Activated B cell treated with CpG ODN at 0.5 μM for 24 hours (primary cell): Measurements from ENCODE around the gene NXNL2. TPM values are rescaled to one million over a fixed set of nuclear protein-coding genes. Genes with fewer than 3 reads are reported as not detected.

Experiments used
- ATAC-seq: fragments of 200-7000 bp; cut with Tn5 transposase; one replicate; pipeline ENCODE4 v1.10.0; 2021; ENCODE audit warnings: low read depth, mild to moderate bottlenecking, moderate library complexity
- CTCF ChIA-PET: fragments of 350-600 bp; sonication (Branson Sonifier 250); formaldehyde crosslinking; loops from one replicate; lab custom pipeline; 2021; ENCODE audit warnings: antibody characterized with exemption; lab: Charles Lee
- POLR2A ChIA-PET: fragments of 350-600 bp; sonication (Branson Sonifier 250); formaldehyde crosslinking; loops from one replicate; lab custom pipeline; 2021; ENCODE audit warnings: antibody characterized with exemption; lab: Charles Lee
- DNase-seq: peaks from one replicate; pipeline ENCODE4 v3.0.0; 2022
- H3K27ac Mint-ChIP-seq: one replicate; pipeline ENCODE4 v1.8.0; 2020; ENCODE audit warnings: mixed read lengths
- H3K27me3 Mint-ChIP-seq: one replicate; pipeline ENCODE4 v1.8.0; 2021; ENCODE audit warnings: mixed read lengths
- H3K36me3 Mint-ChIP-seq: one replicate; pipeline ENCODE4 v1.8.0; 2021; ENCODE audit warnings: low read depth, mixed read lengths
- H3K4me1 Mint-ChIP-seq: one replicate; pipeline ENCODE4 v1.8.0; 2021; ENCODE audit warnings: mixed read lengths
- H3K4me3 Mint-ChIP-seq: one replicate; pipeline ENCODE4 v1.8.0; 2020; ENCODE audit warnings: mild to moderate bottlenecking, mixed read lengths
- H3K9me3 Mint-ChIP-seq: one replicate; pipeline ENCODE4 v1.8.0; 2020; ENCODE audit warnings: mixed read lengths
- intact Hi-C: fragments of 100-400 bp; cut with micrococcal nuclease; formaldehyde crosslinking; loops from one replicate; pipeline ENCODE4 v1.15.1; 2024
- total RNA-seq: library from RNA; stranded (reverse); gene quantifications from 2 replicates; pipeline ENCODE4 v1.2.3, GENCODE V29; 2022
- TF ChIP-seq, protein P1 (sequence below): fragments of 200-600 bp; IDR thresholded peaks from one replicate; pipeline ENCODE4 v1.8.0; 2022; ENCODE audit warnings: antibody characterized with exemption, mild to moderate bottlenecking

The NXNL2 gene
- total RNA-seq, 1 donor from 2014 or later = not detected

DNA sequence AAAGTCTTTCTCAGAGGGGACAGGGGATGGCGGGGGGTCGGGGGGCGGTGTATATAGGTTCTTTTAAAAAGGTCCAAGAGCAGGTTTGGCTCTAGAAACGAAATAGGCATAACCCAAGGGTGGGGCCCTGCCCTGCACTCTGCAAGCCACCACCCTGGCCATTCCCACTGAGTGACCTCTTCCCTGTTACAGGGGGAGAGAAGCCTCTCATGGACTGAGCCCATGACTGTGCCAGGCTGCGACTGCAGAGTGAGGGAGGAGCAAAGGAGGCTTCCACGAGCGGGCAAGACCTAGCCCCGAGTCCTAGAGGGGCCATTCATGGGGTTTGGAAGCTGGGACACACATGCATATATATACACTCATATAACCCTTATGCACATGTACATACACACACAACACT lies 10.1 kb upstream of the NXNL2 start:
- no peak for ATAC-seq
- POLR2A ChIA-PET = no interaction called here
- CTCF ChIA-PET = no interaction called here
- Mint-ChIP-seq H3K27ac (no peak overlapping the region), H3K9me3 (no peaks in the 10 kb centered on the region), H3K4me1 (no peaks in the 10 kb centered on the region), H3K36me3 (no peaks in the 10 kb centered on the region), H3K4me3 (no peak overlapping the region), H3K27me3 (peaks cover 17% of the 10 kb centered on the region)
- intact Hi-C loops = no loop called here
- no peak for DNase-seq
- TF ChIP-seq, protein P1, sequence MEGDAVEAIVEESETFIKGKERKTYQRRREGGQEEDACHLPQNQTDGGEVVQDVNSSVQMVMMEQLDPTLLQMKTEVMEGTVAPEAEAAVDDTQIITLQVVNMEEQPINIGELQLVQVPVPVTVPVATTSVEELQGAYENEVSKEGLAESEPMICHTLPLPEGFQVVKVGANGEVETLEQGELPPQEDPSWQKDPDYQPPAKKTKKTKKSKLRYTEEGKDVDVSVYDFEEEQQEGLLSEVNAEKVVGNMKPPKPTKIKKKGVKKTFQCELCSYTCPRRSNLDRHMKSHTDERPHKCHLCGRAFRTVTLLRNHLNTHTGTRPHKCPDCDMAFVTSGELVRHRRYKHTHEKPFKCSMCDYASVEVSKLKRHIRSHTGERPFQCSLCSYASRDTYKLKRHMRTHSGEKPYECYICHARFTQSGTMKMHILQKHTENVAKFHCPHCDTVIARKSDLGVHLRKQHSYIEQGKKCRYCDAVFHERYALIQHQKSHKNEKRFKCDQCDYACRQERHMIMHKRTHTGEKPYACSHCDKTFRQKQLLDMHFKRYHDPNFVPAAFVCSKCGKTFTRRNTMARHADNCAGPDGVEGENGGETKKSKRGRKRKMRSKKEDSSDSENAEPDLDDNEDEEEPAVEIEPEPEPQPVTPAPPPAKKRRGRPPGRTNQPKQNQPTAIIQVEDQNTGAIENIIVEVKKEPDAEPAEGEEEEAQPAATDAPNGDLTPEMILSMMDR = no peak

DNA sequence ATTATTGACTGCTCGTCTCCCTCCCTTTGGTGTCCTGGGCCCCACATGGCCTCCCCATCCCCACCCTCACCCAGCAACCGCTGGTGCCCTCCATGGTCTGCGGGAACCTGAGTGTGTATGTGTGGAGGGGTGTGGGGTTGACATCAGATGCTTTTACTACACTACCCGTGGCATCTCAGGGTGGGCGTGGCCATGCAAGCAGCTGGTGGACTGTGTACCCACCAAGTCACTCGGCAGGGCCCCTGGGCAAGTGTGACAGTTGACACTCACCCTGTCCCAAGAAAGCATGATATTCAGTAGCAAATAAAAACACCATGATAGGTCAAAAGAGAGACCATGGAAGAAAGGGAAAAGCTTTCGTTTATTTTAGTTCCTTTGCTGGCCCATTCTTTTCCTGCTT lies 7.4 kb upstream of the NXNL2 start:
- DNase-seq = no peak
- Mint-ChIP-seq H3K4me3 (no peak overlapping the region), H3K27me3 (peaks cover 28% of the 10 kb centered on the region), H3K36me3 (no peaks in the 10 kb centered on the region), H3K9me3 (no peaks in the 10 kb centered on the region), H3K27ac (no peak overlapping the region), H3K4me1 (no peaks in the 10 kb centered on the region)
- POLR2A ChIA-PET = no interaction called here
- intact Hi-C loops = no loop called here
- TF ChIP-seq, protein P1 = no peak
- CTCF ChIA-PET = no interaction called here
- ATAC-seq = no peak

DNA sequence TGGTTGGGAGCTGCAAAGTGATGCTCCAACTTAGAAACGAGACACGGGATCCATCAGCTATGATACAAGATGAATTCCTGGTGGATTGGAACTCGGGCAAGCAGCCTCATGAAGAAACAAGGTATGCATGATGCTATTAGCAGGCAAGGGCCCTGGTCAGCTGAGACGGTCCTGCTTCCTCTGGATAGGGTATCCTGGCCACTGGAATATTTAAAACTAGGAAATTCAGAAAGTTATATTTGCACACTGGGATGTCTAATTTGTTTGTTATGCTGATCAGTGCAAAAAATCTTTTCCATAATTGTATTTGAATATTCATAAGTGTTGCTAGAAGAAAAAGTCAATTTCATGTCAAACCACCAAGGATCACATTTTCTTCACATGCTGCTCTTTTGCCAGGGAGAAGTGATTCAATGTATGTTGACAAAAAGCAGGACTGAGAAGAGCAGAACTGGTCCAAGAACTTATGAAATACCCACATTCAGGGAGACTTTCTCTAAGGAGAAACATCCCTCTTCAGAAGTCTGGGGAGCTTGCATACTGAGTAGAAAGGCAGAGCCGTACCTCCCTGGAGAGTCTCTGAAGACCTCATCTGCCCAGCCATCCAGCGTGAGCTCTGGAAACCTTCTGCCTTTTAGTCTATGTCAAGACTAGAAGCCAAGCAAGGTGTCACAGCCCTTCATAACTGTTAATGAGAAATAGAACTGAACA lies 6.7 kb upstream of the NXNL2 start:
- H3K4me3 Mint-ChIP-seq = no peak overlapping the region

DNA sequence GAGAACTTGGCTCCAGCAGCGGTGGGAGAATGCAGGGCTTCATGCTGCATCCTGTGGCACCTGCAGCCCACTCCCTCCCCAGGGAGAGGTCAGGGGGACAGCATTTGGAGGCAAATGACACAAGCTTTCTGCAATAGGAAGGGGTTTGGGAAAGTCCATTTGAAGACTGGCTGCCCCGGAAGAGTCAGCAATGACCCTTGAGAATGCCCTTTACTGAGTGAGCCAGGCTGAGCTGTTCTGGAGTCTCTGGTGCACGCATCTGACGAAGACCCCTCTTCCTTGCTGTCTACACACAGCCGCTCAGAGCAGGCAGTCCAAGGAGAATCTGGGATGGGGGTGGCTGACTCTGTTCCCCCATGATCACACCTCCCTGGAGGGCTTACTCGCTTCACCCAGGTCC lies 5.5 kb upstream of the NXNL2 start:
- no peak overlapping the region for H3K27ac Mint-ChIP-seq
- no peak for DNase-seq

More for the DNA sequence above, 6.7 kb upstream of the NXNL2 start:
- Mint-ChIP-seq H3K27ac (no peak overlapping the region), H3K27me3 (peaks cover 32% of the 10 kb centered on the region), H3K36me3 (no peaks in the 10 kb centered on the region), H3K9me3 (no peaks in the 10 kb centered on the region), H3K4me1 (no peaks in the 10 kb centered on the region)
- TF ChIP-seq, protein P1 = no peak
- no peak for ATAC-seq
- DNase-seq = no peak
- CTCF ChIA-PET = no interaction called here
- intact Hi-C loops = no loop called here
- POLR2A ChIA-PET = no interaction called here

DNA sequence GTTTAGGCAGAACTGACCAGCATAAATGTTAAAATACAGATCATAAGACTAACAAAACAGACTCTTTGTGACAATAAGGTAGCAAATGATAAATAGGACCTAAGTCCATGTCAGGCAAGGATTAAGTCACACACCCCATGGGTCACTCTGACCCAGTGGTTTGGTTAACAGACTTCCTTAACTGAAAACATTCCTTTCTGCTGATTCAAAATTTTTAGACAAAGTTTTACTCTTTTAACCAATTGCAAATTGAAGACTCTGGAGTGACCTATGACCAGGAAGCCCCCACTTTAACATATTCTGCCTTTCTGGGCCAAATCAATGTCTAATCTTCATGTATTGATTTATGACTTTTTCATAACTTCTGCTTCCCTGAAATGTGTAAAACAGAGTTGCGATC lies 4.9 kb upstream of the NXNL2 start:
- peaks cover 38% of the 10 kb centered on the region for H3K27me3 Mint-ChIP-seq
- ATAC-seq = no peak

More for the DNA sequence above, 5.5 kb upstream of the NXNL2 start:
- CTCF ChIA-PET = no interaction called here
- Mint-ChIP-seq H3K9me3 (no peaks in the 10 kb centered on the region), H3K4me3 (no peak overlapping the region), H3K36me3 (no peaks in the 10 kb centered on the region), H3K27me3 (peaks cover 38% of the 10 kb centered on the region), H3K4me1 (peaks cover 5% of the 10 kb centered on the region)
- intact Hi-C loops = no loop called here
- ATAC-seq = no peak
- POLR2A ChIA-PET = no interaction called here
- TF ChIP-seq, protein P1 = no peak

More for the DNA sequence above, 4.9 kb upstream of the NXNL2 start:
- TF ChIP-seq, protein P1 = no peak
- intact Hi-C loops = no loop called here
- no peaks in the 10 kb centered on the region for H3K9me3 Mint-ChIP-seq
- no peak for DNase-seq
- ChIA-PET POLR2A (no interaction called here), CTCF (no interaction called here)
- H3K27ac Mint-ChIP-seq = no peak overlapping the region
- H3K4me1 Mint-ChIP-seq = peaks cover 5% of the 10 kb centered on the region
- no peaks in the 10 kb centered on the region for H3K36me3 Mint-ChIP-seq
- H3K4me3 Mint-ChIP-seq = no peak overlapping the region
